HEK293 (cell line): Measurements from ENCODE around the gene LRRK1.

ENCODE experiments used
- CTCF ChIA-PET: fragments of 350-600 bp; formaldehyde crosslinking; extraction: SDS; loops from one replicate; lab custom pipeline; 2021; ENCODE audit warnings: antibody characterized with exemption; lab: Yijun Ruan, JAX
- POLR2A ChIA-PET: fragments of 300-600 bp; formaldehyde crosslinking; extraction: SDS; loops from one replicate; lab custom pipeline; 2020; ENCODE audit warnings: antibody characterized with exemption, inconsistent platforms; lab: Yijun Ruan, JAX
- H3K27ac ChIP-seq: fragments of 200-500 bp; sonication (Bioruptor generic); 2 replicates; pipeline ENCODE4 v1.5.1; 2014; ENCODE audit warnings: low read depth, low read length, control low read depth, inconsistent platforms; ENCODE audit errors: extremely low read depth
- H3K36me3 ChIP-seq, 2 experiments: fragments of 200-500 bp in 1 of 2; sonication (Bioruptor generic) in 1 of 2; 1 replicate in 1 of 2; 2 replicates in 1 of 2; pipeline ENCODE4 v1.5.1; 2014 to 2017; ENCODE audit warnings: inconsistent platforms in 2 of 2, low read length in 2 of 2; ENCODE audit not compliant: control insufficient read depth in 2 of 2, insufficient read depth in 1 of 2
- H3K4me1 ChIP-seq: fragments of 200-500 bp; sonication (Bioruptor generic); 2 replicates; pipeline ENCODE4 v1.5.1; 2014; ENCODE audit warnings: mild to moderate bottlenecking, low read length, inconsistent platforms; ENCODE audit not compliant: control insufficient read depth, insufficient read depth
- H3K4me3 ChIP-seq: 2 replicates; pipeline ENCODE4 v1.5.1; 2011; ENCODE audit warnings: low read depth, mild to moderate bottlenecking, control low read depth, low read length, moderate library complexity
- H3K9me3 ChIP-seq: fragments of 200-500 bp; sonication (Bioruptor generic); 2 replicates; pipeline ENCODE4 v1.5.1; 2014; ENCODE audit warnings: low read depth, low read length, inconsistent platforms; ENCODE audit not compliant: control insufficient read depth, insufficient read depth
- HOXC10 ChIP-seq: sonication (generic); formaldehyde crosslinking; IDR thresholded peaks from 2 replicates; pipeline ENCODE4 v1.8.1; 2023; ENCODE audit warnings: mild to moderate bottlenecking, missing genetic modification reagents
- IKZF3 ChIP-seq: fragments of 450-650 bp; IDR thresholded peaks from 2 replicates; pipeline ENCODE4 v1.5.0; 2018; ENCODE audit warnings: missing biosample characterization, mild to moderate bottlenecking, missing genetic modification characterization, moderate library complexity
- REST ChIP-seq: fragments of 450-650 bp; formaldehyde crosslinking; IDR thresholded peaks from 2 replicates; pipeline ENCODE4 v1.5.1; 2016; ENCODE audit warnings: missing biosample characterization, missing genetic modification characterization
- ZBTB20 ChIP-seq: fragments of 450-650 bp; formaldehyde crosslinking; IDR thresholded peaks from 2 replicates; pipeline ENCODE4 v1.5.1; 2016; ENCODE audit warnings: missing biosample characterization, missing genetic modification characterization
- ZFP69B ChIP-seq: fragments of 450-650 bp; formaldehyde crosslinking; IDR thresholded peaks from 2 replicates; pipeline ENCODE4 v1.5.1; 2016; ENCODE audit warnings: missing biosample characterization, missing genetic modification characterization
- ZNF23 ChIP-seq: fragments of 450-650 bp; formaldehyde crosslinking; IDR thresholded peaks from 2 replicates; pipeline ENCODE4 v1.5.1; 2016; ENCODE audit warnings: missing biosample characterization, missing genetic modification characterization, borderline replicate concordance
- ZNF24 ChIP-seq: fragments of 450-650 bp; formaldehyde crosslinking; IDR thresholded peaks from 2 replicates; pipeline ENCODE4 v1.5.1; 2016; ENCODE audit warnings: missing biosample characterization, missing genetic modification characterization
- ZNF248 ChIP-seq: fragments of 450-650 bp; formaldehyde crosslinking; IDR thresholded peaks from 2 replicates; pipeline ENCODE4 v1.5.1; 2017; ENCODE audit warnings: missing biosample characterization, missing genetic modification characterization
- ZNF404 ChIP-seq: fragments of 450-650 bp; formaldehyde crosslinking; IDR thresholded peaks from 2 replicates; pipeline ENCODE4 v1.5.1; 2017; ENCODE audit warnings: missing biosample characterization, missing genetic modification characterization
- ZNF48 ChIP-seq: fragments of 450-650 bp; formaldehyde crosslinking; IDR thresholded peaks from 2 replicates; pipeline ENCODE4 v1.5.1; 2016; ENCODE audit warnings: missing biosample characterization, missing genetic modification characterization
- ZNF658 ChIP-seq: fragments of 450-650 bp; formaldehyde crosslinking; IDR thresholded peaks from 2 replicates; pipeline ENCODE4; 2016; ENCODE audit warnings: missing biosample characterization, missing genetic modification characterization
- ZNF664 ChIP-seq: fragments of 450-650 bp; formaldehyde crosslinking; IDR thresholded peaks from 2 replicates; pipeline ENCODE4 v1.5.1; 2016; ENCODE audit warnings: missing biosample characterization, missing genetic modification characterization
- TF ChIP-seq, protein P1 (sequence below): fragments of 450-650 bp; formaldehyde crosslinking; IDR thresholded peaks from 2 replicates; pipeline ENCODE4 v1.5.1; 2016; ENCODE audit warnings: missing biosample characterization, missing genetic modification characterization
- TF ChIP-seq, protein P2 (sequence below): fragments of 450-650 bp; formaldehyde crosslinking; IDR thresholded peaks from 2 replicates; pipeline ENCODE4 v1.5.1; 2016; ENCODE audit warnings: missing biosample characterization, missing genetic modification characterization
- TF ChIP-seq, protein P3 (sequence below): fragments of 450-650 bp; formaldehyde crosslinking; IDR thresholded peaks from 2 replicates; pipeline ENCODE4 v1.5.1; 2017; ENCODE audit warnings: missing biosample characterization, missing genetic modification characterization

Gene LRRK1

GRCh38 chr15:100999369-100999768 is 80.2 kb downstream of the LRRK1 start:
- H3K9me3 ChIP-seq: no peaks in the 10 kb centered on the region
- TF ChIP-seq ZNF23 (tag by site-specific recombination): no peak
- ChIA-PET CTCF (interaction anchor here (1.1 to 5.6 kb wide), 4 partner anchors 9 to 372 kb away, joined by 3 to 36 read pairs (median 14); no protein-coding TSS in a partner anchor), POLR2A (no interaction called here)
- no peak overlapping the region for H3K27ac ChIP-seq
- H3K36me3 ChIP-seq: no peaks in the 10 kb centered on the region
- no peaks in the 10 kb centered on the region for H3K4me1 ChIP-seq
- no peak overlapping the region for H3K4me3 ChIP-seq

DNA sequence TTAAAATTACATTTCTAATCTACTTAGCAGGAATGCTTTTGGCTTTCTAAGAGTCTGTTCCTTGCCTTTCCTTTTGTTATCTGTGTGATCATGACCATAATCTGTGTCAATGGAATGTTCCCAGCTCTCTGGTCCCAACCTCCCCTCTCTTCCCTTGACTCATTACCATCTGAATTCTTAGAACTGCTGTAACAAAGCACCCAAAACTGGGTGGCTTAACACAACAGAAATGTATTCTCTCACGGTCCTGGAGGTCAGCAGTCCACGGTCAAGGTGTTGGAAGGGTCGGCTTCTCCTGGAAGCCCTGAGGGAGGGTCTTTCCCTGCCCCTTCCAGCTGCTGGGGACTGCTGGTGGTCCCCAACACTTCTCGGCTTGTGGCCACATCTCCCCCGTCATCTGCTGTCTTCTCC is 81.1 kb downstream of the LRRK1 start:
- Histone ChIP-seq H3K4me3 (no peak overlapping the region), H3K4me1 (no peaks in the 10 kb centered on the region), H3K27ac (no peak overlapping the region), H3K9me3 (no peaks in the 10 kb centered on the region), H3K36me3 (no peaks in the 10 kb centered on the region)
- POLR2A ChIA-PET: no interaction called here
- TF ChIP-seq ZNF658: no peak
- TF ChIP-seq REST (tag by site-specific recombination): no peak
- no peak for TF ChIP-seq IKZF3 (tag by site-specific recombination)
- TF ChIP-seq ZNF404 (tag by site-specific recombination): no peak
- no peak for TF ChIP-seq ZNF664
- no peak for TF ChIP-seq ZBTB20 (tag by site-specific recombination)
- TF ChIP-seq, protein P1, sequence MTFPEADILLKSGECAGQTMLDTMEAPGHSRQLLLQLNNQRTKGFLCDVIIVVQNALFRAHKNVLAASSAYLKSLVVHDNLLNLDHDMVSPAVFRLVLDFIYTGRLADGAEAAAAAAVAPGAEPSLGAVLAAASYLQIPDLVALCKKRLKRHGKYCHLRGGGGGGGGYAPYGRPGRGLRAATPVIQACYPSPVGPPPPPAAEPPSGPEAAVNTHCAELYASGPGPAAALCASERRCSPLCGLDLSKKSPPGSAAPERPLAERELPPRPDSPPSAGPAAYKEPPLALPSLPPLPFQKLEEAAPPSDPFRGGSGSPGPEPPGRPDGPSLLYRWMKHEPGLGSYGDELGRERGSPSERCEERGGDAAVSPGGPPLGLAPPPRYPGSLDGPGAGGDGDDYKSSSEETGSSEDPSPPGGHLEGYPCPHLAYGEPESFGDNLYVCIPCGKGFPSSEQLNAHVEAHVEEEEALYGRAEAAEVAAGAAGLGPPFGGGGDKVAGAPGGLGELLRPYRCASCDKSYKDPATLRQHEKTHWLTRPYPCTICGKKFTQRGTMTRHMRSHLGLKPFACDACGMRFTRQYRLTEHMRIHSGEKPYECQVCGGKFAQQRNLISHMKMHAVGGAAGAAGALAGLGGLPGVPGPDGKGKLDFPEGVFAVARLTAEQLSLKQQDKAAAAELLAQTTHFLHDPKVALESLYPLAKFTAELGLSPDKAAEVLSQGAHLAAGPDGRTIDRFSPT (tag by site-specific recombination): no peak
- no peak for TF ChIP-seq ZNF24
- no peak for TF ChIP-seq ZNF48 (tag by site-specific recombination)
- TF ChIP-seq HOXC10 (CRISPR knock-in tag): no peak
- TF ChIP-seq, protein P2, sequence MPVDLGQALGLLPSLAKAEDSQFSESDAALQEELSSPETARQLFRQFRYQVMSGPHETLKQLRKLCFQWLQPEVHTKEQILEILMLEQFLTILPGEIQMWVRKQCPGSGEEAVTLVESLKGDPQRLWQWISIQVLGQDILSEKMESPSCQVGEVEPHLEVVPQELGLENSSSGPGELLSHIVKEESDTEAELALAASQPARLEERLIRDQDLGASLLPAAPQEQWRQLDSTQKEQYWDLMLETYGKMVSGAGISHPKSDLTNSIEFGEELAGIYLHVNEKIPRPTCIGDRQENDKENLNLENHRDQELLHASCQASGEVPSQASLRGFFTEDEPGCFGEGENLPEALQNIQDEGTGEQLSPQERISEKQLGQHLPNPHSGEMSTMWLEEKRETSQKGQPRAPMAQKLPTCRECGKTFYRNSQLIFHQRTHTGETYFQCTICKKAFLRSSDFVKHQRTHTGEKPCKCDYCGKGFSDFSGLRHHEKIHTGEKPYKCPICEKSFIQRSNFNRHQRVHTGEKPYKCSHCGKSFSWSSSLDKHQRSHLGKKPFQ (tag by site-specific recombination): no peak
- no peak for TF ChIP-seq ZNF248 (tag by site-specific recombination)
- no peak for TF ChIP-seq ZFP69B (tag by site-specific recombination)
- TF ChIP-seq, protein P3, sequence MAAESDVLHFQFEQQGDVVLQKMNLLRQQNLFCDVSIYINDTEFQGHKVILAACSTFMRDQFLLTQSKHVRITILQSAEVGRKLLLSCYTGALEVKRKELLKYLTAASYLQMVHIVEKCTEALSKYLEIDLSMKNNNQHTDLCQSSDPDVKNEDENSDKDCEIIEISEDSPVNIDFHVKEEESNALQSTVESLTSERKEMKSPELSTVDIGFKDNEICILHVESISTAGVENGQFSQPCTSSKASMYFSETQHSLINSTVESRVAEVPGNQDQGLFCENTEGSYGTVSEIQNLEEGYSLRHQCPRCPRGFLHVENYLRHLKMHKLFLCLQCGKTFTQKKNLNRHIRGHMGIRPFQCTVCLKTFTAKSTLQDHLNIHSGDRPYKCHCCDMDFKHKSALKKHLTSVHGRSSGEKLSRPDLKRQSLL: no peak
- CTCF ChIA-PET: interaction anchor here (0.6 to 5.6 kb wide), 4 partner anchors 8 to 373 kb away, joined by 3 to 36 read pairs (median 14); no protein-coding TSS in a partner anchor
